RWPE1 (cell line): ENCODE data around the gene TSHZ2.
A peak's percentile ranks its signal among the peaks of the same experiment; 100 is the strongest.

Experiments
- CTCF ChIA-PET: fragments of 350-600 bp; sonication (Branson Sonifier 250); formaldehyde crosslinking; extraction: SDS; loops from one replicate; lab custom pipeline; 2021; lab: Yijun Ruan, JAX
- POLR2A ChIA-PET: fragments of 400-600 bp; formaldehyde crosslinking; extraction: SDS; loops from one replicate; lab custom pipeline; 2020; ENCODE audit warnings: antibody characterized with exemption; ENCODE audit not compliant: low non-redundant PET; lab: Yijun Ruan, JAX
- DNase-seq: peaks from one replicate; pipeline ENCODE4 v3.0.0; 2012; ENCODE audit warnings: low spot score
- H3K27ac ChIP-seq: fragments of 450-650 bp; 2 replicates; pipeline ENCODE4 v1.5.1; 2017
- CTCF ChIP-seq: fragments of 450-650 bp; conservative IDR thresholded peaks from 2 replicates; pipeline ENCODE4 v1.5.1; 2017; ENCODE audit warnings: low read depth, mild to moderate bottlenecking

TSHZ2 gene

GRCh38 chr20:53138454-53139262 is 166.5 kb downstream of the TSHZ2 start:
- POLR2A ChIA-PET = no interaction called here
- no peak for DNase-seq
- H3K27ac ChIP-seq = no peak overlapping the region
- CTCF ChIA-PET = interaction anchor here (0.6 kb wide), 2 partner anchors 44 to 514 kb away, joined by 3 to 7 read pairs; no protein-coding TSS in a partner anchor
- TF ChIP-seq CTCF = no peak

GRCh38 chr20:53141201-53142050 is 169.3 kb downstream of the TSHZ2 start:
- POLR2A ChIA-PET = interaction anchor here (0.6 kb wide), 1 partner anchor 388 kb away, joined by 5 read pairs; no protein-coding TSS in a partner anchor
- H3K27ac ChIP-seq = no peak overlapping the region
- DNase-seq = no peak
- CTCF ChIA-PET = interaction anchor here (0.6 kb wide), 1 partner anchor 15 kb away, joined by 4 read pairs; no protein-coding TSS in a partner anchor
- TF ChIP-seq CTCF = no peak

GRCh38 chr20:53142225-53143127 is 170.3 kb downstream of the TSHZ2 start:
- CTCF ChIA-PET = interaction anchor here (0.6 kb wide), 1 partner anchor 702 kb away, joined by 3 read pairs; no protein-coding TSS in a partner anchor

GRCh38 chr20:53146201-53146891 is 174.2 kb downstream of the TSHZ2 start:
- DNase-seq = no peak
- TF ChIP-seq CTCF = no peak
- POLR2A ChIA-PET = no interaction called here
- H3K27ac ChIP-seq = no peak overlapping the region
- CTCF ChIA-PET = interaction anchor here (0.7 to 1.0 kb wide), 2 partner anchors 19 to 469 kb away, joined by 3 to 4 read pairs; no protein-coding TSS in a partner anchor

More at GRCh38 chr20:53142225-53143127, 170.3 kb downstream of the TSHZ2 start:
- no peak overlapping the region for H3K27ac ChIP-seq
- TF ChIP-seq CTCF = no peak
- peak; percentile 23 for DNase-seq
- POLR2A ChIA-PET = no interaction called here

GRCh38 chr20:53148771-53149147 is 176.6 kb downstream of the TSHZ2 start:
- H3K27ac ChIP-seq = no peak overlapping the region
- CTCF ChIA-PET = interaction anchor here (0.7 kb wide), 1 partner anchor 71 kb away, joined by 3 read pairs; no protein-coding TSS in a partner anchor
- POLR2A ChIA-PET = no interaction called here
- TF ChIP-seq CTCF = no peak
- DNase-seq = no peak
